Measurements from ENCODE around the gene HNRNPUL1.

DNA sequence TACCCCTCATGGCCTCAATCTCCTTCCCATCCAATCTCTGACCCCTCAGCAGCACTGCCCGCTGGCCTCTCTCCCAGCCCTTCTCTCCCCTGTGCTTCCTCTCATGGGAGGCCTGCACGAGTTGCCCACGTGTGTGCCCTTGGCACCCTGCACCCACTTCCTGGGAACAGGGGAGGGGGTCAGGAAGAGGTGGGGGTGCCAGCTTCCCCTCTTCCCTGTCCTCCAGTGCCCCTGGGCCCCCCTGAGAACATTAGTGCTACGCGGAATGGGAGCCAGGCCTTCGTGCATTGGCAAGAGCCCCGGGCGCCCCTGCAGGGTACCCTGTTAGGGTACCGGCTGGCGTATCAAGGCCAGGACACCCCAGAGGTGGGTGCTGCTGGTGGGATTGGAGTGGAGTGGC is 25.9 kb upstream of the HNRNPUL1 start:
- TF ChIP-seq, protein P1, sequence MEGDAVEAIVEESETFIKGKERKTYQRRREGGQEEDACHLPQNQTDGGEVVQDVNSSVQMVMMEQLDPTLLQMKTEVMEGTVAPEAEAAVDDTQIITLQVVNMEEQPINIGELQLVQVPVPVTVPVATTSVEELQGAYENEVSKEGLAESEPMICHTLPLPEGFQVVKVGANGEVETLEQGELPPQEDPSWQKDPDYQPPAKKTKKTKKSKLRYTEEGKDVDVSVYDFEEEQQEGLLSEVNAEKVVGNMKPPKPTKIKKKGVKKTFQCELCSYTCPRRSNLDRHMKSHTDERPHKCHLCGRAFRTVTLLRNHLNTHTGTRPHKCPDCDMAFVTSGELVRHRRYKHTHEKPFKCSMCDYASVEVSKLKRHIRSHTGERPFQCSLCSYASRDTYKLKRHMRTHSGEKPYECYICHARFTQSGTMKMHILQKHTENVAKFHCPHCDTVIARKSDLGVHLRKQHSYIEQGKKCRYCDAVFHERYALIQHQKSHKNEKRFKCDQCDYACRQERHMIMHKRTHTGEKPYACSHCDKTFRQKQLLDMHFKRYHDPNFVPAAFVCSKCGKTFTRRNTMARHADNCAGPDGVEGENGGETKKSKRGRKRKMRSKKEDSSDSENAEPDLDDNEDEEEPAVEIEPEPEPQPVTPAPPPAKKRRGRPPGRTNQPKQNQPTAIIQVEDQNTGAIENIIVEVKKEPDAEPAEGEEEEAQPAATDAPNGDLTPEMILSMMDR (IDR thresholded peaks at IDR 0.05): no peak
- no peak for TF ChIP-seq POLR2A (IDR thresholded peaks at IDR 0.05)

Measured in vagina (tissue), 2 donors.